NCI-H345 treated with DMSO at 0.1 percent for 48 hours (cell line): ENCODE measurements around the gene CD180.

ENCODE experiments used
- DNase-seq: peaks from one replicate; lab custom pipeline; 2025; ENCODE audit not compliant: unreplicated experiment; lab: John Stamatoyannopoulos, UW

CD180 gene

GRCh38 chr5:67163231-67163756, 33.3 kb downstream of the CD180 start:
- no peak for DNase-seq

DNA sequence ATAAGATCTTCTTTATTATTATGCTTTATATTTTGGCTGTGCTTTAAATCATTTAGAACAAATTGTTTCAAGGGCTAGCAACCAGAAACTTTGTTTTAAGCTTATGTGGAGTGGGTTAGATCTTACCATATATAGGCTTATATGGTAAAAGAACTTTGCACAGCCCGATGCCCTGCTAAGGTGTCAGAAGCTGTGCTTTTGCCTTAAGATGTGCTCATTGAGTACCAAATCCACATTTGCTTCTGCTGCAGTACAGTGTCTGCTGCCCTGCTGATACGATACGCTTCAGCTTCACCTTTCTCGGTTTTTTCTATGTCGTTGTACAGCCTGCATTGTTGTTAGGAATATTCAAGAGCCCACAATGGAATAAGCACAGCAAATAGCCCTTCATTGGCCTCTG, 34.8 kb downstream of the CD180 start:
- no peak for DNase-seq

GRCh38 chr5:67160985-67161384, 35.6 kb downstream of the CD180 start:
- no peak for DNase-seq

DNA sequence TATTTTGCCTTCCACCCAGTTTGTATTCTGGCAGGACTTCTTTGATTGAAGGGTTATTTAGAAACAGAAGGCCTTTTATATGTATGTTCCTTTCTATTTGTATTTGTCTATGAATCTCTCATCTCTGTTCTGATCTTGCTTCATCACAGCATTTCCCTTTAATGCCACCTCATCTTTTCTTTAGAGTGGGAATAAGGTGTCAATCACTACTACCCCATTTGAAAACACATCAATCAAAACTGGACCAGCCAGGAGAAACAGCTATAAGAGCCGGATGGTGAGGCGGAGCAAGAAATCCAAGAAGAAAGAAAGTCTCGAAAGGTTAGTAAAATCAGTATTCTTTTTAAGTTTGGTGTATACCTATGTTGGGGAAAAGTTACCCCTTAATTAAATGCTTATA, 36.3 kb downstream of the CD180 start:
- DNase-seq, result no peak

DNA sequence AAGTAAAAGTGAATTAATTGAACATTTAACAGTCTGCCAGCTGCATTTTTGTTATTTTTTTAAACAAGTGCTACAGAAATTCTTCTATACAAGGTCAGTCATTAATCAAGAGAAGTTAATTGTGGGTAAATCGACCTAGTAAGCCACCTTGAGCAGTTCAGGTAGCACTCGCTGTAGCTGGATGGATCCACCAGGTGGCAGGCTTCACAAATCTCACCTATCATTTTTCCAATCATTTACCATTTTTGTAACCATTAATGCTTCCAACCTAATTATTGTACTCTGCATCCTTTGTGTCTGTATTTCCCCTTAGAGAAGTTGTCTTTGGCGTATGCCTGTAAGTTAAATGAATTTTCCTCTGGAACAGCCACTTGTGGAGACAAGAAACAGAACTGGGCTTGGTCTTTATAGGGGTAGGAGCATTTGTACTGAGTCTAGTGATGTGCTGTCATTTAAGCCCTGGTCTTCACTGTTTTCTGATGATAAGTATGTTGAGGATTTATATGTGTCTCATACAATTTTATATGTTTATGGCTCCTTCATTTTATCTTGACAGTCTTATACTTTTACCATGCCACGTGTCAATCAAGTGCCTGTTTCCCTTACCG, 39.5 kb downstream of the CD180 start:
- DNase-seq, result no peak

- peak; percentile 78 for DNase-seq
Observed at GRCh38 chr5:67154556-67155206, 41.9 kb downstream of the CD180 start.

- DNase-seq, result no peak
Observed at GRCh38 chr5:67153292-67153691, 43.3 kb downstream of the CD180 start.

- DNase-seq, result no peak
Observed at GRCh38 chr5:67152400-67152799, 44.2 kb downstream of the CD180 start.

DNA sequence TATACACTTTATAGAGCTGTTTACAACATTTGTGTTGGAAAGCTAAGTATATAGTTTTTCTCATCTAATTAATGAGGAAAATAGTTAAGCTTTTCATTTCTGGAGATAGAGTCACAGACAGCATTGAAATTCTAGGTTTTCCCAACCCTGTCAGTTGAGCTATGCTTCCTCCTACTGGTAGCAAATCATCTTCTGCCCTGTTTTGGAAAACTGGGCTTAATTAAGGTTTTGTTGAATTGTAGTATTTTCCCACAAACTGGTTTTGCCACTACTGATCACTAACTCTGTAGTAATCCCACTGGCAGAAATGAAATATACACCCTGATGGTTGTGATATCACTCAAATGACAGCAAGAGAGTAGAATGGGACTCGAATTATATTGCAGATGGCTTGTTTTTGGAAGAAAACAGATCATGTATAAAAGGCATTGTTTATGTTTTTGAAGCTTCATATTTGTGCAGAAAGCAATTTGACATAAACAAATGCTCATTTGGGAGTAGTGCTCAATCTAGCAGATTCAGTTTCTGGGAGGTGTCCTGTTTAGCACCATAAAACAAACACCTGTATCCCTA, 46.6 kb downstream of the CD180 start:
- no peak for DNase-seq

DNA sequence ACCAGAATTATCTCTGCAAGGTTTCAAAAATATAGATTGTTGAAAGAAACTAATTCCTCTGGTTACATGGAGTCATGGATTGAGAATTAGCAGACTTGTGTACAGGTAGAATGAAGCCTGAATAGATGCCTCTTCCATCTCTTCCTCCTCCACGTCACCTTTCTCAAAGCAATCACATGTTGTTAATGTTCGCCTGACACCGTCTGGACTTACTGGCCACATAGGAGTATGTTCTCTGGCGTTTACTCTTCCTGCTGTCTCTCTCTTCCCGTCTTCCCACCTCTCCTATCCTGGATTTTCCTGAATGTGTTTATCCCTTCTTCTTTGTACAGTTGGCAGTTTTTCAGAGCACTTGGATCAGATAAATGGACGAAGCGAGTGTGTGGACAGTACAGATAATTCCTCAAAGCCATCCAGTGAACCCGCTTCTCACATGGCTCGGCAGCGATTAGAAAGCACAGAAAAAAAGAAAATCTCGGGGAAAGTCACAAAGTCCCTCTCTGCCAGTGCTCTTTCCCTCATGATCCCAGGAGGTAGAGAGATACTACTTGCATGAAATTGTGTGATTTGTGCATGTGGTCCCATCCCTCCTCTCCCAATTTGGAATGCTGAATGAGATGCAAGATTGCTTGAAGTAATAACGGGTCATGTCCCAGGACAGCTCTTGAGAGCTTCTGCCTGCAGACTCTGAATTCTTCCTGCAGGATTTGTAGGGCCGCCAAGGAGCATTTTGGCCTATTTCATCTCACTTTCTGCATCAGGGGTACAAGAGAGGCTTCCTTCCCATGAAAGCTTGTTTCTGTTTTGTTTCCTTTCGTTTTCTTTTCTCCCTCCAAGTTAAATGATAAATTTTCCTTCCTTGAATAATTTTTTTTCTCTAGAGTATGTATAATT, 47.3 kb downstream of the CD180 start:
- no peak for DNase-seq

DNA sequence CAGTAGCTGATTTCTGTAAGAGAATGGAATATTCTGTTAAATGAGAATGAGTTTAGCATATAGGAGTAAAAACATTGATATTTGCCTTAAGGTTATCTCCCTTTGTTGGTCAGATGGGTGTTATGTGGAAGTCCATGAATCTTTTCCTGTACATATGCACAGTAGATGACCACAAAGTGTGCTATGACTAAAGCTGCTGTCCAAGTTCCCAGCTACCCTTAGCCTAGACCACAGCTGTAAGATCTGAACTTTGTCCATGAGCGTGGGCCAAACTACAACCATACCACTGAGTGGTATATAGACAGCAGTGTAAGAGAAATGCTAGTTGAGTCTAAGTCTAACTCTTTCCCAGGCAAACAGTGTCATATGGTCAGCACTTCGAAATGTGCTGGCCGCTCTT, 48.8 kb downstream of the CD180 start:
- DNase-seq, result no peak

DNA sequence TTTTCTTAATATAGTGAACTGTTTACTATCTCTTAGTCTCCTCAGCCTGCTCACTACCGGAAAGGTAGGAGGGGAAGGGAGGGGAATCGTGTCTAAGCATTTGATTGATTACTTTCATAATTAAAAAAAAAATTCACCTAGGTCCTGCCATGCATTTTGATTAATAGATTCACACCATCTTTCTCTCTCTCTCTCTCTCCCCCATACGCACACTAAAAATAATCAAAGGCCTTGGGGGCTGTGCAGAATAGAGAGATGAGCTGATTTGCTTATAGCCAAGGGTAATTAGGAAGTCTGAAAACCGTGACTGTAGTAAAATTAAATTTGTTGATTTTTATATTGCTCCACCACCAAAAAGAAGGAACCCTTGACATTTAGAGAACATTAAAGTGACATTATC, 49.6 kb downstream of the CD180 start:
- DNase-seq, result no peak

DNA sequence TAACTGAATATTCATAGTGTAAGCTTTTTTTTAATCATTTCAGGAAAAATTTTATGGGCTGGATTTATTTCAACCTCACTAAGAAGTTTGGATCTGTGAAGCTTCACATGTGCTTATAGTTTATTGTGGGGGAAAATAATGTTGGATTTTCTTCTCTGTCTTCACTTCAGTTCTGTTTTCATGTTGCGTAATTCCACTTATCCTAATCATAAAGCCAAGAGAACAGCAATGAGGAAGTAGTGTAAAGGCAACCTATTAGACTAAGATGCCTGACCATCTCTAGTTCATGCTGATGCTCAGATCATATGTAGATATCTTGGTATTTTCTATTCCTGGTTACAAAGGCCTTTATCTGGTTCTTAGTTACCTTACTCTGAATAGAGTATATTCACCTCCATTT, 50.0 kb downstream of the CD180 start:
- no peak for DNase-seq

DNA sequence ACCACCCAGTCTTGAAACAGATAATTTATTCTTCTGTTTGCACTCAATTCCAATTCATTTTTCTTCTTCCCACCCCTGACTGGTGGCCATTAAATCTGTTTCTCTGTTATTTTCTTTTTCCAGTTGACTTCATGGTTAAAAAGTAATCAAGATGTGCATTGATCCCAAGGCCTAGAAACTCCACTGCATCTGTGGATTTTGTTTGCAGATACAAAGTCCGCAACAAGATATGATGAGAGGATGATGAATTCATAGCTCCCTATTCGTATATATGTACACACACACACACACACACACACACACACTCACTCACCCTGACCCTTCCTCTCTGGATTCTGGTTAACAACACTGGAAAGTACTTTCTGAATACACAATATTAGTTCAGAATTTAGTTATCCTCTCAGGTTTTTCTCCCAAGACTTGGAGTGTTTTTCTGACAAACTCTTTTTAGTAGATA, 52.4 kb downstream of the CD180 start:
- no peak for DNase-seq

DNA sequence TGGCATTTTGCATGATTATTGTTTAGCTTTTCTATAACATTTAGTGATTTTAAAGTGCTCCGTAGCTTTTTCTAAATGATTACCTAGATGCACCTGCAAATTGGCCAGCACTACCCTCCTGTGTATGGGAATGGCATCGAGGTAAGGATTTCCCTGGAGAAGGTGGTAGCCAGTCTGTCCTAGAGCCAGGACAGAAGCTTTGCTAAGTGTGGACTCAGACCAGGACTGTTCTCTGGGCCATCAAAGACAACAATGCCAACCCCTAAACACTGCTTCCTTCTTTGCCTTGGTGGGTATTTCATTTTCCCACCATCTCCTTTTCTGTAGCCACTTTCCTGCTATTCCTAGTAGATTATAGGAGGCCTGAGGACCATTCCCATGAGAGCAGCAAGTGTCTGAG, 53.0 kb downstream of the CD180 start:
- no peak for DNase-seq

DNA sequence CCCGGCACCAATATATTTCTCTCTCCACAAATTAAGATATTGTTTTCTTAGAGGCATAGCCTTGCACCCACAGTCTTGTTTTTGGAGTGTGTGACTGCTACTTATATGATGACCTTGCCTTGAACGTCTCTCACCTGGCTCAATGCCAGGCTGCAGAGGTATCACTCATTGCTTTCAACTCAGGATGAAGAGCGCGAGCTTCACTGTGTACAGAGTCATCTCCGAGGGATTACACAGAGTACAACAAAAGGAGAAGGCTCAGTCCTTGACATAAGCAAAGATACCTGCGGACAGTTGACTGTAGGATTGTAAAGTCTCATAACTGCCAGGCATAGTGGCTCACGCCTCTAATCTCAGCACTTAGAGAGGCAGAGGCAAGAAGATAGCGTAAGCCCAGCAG, 53.8 kb downstream of the CD180 start:
- peak; percentile 19 for DNase-seq

DNA sequence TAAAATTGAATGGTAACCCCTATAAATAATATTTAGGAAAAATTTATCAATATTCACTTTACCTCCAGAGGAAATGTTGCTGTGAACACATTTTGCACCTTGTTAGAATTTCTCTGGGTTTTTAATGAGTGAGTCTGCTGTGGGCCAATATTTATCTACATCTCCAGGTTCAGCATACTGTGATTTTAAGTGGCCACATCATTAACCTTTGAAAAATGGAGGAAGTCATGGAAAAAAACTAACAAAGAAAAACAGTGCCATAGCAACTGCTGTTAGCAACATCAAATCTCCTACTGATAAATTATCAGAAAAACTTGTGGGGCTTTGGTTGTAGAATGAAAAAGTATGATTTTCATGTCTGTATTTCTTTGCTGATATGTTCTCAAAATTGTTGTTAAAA, 55.0 kb downstream of the CD180 start:
- DNase-seq, result peak; percentile 8

DNA sequence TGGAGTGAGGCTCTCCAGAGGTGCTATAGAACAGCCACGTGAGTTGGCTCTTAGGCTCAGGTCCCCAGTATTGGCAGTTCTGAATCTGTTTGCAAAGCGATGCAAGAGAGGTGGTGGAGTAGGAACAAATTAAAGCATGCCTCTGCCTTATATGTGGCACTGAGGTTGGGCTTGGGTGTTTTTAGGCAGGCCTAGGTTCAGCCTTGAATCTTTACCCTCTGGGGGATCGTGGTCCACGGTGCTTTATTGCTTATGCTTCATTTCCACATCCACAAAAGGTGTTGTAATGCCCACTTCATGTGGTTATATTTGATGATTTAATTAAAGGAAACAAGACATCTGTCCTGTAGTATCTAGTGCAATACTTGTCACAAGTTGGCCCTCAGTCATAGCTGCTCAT, 56.2 kb downstream of the CD180 start:
- DNase-seq, result no peak

DNA sequence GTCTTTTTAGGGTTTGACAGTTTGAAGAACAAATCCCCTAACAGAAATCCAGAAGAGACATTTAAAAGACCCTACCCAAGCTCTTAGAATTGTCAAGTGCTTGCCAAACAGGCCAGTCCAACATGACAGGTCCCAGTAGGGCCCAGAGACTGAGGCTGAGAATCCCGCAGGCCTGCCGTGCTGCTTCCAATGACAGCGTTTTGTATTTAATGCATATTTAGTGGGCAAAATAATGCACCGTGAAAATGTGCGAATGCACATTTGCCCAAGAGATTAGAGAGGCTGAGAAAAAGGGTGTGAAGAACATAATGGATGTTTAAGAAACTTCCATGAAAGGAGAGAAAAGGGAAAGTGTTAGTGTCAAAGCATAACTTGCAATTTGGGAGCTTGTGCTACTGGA, 57.6 kb downstream of the CD180 start:
- no peak for DNase-seq

DNA sequence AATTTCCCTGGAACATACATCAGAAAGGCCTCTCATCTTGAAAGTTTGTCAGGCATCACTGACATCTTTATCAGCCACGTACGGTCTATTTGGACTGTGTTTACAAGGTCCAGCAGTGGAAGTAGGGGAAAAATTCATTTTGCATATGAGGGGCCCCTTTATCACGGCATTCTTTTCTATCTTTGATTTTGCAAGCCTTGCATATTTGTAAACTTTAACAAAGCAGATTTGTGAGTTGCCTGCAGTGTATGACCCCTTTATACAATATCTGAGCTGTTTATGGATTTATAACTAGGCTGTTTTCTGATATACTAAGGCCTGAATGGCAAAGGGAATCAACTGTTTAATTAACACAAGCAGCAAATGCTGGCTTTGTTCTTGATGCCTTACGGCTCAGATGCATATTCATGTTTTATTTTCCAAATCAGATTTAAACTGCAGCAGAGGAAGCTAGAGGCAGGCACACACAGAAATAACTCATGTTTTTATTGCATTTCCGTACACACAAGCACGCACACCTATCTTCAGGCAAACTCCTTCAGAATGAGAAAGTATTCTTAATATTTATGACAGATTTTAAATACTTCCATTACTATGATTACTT, 61.1 kb downstream of the CD180 start:
- DNase-seq, result no peak

DNA sequence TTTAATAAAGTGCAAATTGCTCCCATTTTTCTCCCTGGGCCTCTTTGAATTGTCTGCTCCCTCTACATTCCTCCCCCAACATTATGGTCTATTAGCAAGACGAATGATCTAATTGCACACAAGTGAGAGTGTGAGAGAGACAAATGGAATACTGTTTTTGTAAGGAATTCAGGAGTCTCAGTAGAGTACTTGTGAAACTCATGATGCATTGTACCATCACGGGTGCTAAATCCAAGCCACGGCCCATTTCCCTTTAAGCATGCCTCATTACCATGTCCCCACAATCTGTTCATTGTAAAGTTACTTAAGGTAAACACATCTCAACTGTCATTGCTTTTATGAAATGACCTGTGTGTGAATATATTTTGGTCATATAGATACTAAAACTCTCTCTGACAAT, 62.8 kb downstream of the CD180 start:
- DNase-seq, result peak; percentile 86
